Epidermal melanocyte (primary cell): ENCODE data around the gene FAM110A.
"Not testable (repeated sequence)": the region's sequence is repeated elsewhere in the genome, so short reads cannot be mapped to it uniquely, and the experiment has no call there.

Experiments
- DNase-seq: peaks from one replicate; pipeline ENCODE4 v3.0.0; 2011; ENCODE audit warnings: low spot score; ENCODE audit not compliant: insufficient read length

FAM110A gene

DNA sequence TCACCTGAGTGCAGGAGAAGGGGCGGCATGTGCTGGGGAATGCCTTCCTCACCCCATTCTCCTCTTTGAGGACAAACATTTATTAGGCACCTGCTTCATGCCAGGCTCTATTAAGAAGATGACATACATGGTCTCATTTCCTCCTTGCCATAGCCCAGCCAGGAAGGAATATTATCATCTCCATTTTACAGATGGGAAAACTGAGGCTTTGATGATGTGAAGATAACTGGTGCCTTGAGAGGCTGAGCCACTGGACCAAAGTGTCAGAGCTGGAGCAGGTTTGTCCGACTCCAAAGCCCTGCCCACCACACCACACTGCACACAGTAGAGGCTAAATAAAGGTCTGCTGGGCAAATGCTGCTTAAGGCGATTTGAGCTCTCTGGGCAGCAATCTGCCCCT lies 37.2 kb downstream of the FAM110A start:
- DNase-seq: no peak

DNA sequence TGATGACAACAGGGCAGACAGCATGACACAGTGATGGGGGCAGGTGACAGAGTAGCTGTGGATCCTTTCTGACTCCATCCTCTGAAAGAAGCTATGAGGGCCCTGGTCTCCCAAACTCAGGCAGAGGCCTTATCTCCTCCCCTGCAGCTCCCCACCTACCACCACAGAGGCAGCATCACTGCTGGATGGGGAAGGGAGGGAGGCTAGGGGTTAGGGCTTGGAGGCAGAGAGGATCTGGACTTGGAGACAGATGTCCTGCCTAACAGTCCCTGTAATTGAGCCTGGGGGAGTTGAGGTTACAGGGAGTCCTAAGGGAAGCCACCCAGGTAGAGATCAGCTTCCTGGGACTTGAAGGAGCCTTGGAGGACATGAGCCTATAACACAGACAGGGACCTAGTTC lies 37.9 kb downstream of the FAM110A start:
- no peak for DNase-seq

DNA sequence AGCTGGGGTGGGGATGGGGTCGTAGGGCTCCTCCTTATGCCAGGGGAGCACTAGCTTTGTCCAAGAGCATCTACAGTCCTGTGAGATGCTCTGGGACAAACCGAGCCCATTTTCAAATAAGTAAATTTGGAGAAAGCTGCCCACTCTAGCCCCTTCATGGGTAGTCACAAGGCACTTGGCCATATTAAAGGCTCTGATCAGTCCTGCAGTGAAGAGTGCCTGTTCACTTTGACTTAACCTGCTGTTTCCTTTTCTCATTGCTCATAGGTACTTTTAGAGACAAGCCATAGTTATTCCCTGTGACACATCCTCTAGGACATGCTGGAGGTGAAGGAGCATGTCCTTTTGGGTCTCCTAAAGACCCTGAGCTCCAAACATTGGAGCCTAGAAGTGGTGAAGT lies 38.4 kb downstream of the FAM110A start:
- no peak for DNase-seq

DNA sequence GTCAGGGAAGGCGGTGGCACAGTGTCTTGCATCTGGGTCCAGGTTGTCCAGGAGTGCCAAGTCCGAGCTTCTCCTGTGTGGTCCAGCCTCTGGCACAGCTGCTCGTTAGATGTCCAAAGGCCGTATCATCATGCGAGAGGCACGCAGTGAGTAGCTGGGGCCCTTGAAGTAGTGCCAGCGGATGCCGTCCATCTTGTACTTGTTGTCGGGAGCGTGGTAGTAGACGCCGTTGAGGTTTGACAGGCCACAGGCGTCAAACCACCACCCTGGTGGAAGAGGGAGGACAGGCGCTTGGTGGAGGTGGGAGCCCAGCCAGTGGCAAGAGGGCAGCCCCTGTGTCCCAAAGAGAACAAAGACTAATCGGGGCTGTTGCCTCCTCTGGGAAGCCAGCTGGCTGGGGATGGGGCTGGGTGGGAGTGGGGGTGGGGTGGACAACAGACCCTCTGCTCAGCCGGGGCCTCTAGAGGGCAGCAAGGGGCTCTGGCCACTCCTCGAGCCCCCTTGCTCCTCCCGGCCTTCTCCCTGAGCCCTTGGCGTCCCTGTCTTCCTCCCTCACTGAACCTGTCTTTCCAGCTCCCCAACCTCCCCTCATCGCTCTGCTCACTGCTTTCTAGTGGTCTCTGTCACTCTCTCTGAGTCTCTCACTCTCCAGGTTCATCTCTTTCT lies 39.5 kb downstream of the FAM110A start:
- DNase-seq: no peak

DNA sequence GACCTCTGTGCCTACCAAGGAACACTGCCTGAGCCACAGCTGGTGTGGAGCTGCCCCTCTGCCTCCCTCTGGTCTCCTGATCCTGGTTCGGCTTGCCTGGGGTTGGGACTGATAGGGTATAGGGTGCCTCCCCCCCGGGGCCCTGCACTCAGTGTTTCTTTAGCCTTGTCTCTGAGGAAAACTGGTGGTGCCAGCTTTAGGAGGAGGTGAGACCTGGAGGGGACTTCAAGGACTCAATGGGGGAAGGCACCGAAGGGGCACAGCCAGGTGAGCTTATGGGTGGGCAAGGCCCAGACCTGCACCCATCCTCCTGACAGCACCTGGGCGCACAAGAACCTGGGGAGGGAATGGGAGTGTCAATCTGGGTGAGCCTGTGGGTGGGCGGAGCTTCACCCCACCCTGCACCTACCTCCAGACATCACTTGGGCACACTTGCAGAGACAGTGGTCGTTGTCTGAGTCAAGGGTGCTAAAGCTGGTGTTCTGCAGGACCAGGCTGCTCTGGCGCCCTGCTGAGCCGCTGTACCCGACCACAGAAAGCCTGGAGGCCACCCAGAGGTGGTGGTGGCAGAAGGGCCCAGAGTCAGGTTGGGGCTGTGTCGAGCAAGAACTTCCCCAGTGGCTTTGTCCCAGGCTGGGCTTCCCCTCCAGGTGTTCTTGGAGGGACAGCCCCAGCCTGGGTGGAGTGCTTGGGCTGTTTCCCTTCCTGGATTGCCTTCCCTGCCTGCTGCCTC lies 40.5 kb downstream of the FAM110A start:
- no peak for DNase-seq

DNA sequence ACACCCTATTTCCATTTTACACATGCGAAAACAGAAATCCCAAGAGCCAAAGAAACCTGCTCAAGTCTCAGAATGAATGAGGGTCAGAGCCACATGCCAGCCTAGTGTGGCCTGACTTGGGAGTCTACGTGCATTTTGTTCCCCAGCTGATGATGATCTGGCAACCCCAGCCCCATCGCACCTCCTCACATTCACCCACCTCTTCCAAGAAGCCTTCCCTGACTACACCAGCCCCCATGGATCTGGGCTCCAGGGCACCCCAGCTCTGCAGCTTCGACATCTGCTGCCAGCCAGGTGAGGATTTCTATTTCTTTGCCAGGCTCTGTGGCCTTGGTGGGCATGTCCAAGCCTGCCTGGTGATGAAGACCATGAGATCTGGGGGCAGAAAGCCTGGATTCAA lies 41.6 kb downstream of the FAM110A start:
- DNase-seq: no peak

DNA sequence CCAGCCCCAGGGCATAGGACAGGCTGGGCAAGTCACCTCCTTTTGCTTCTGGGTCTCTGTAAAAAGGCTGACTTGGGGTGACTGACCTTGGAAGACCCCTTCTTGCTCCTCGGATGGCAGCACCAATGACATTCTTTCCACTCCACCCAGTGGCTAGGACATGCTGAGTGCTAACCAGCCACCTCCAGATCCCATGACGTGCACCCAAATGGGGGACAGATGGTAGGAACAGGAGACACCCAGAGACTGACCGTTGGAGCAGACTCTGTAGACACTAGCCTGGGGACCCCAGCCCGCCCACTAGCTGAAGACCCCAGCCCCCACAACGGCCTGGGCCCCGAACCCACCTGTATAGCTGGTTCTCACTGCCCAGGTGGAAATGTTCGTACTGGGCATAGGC lies 44.3 kb downstream of the FAM110A start:
- no peak for DNase-seq

DNA sequence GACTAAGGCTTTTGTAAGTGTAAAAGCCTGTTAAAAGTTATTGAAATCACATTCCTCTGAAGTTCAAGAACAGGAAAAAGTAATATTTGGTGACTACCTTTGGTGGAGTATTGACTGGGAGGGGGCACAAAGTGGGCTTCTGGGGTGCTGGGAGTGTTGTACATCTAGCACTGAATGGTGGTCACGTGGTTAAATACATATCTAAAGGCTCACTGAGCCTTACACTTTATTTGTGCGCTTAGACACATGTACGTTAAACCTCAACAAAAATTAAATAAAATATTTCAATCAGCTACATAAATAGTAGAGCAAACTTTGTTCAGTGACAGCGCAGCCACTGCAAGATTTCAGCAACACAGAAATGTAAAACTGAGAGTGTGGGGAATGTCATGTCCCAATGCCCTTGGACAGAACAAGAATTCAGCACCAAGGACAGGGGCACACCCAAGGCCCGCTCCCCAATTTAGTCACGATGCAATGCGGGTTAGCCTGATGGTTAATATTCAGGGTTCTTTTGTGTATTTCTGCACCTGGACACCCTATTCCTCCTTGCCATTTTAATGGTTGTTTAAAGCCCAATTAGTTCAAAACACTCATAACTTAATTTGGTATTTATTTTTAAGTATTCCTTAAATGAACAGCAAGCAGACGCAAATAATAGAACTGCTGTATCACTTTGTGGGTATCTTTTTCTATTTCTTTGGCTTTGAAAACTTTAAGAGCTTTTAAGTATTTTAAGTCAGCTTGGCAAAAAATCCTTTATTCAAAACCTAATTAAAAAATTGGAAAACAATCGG lies 45.2 kb downstream of the FAM110A start:
- DNase-seq: no peak

DNA sequence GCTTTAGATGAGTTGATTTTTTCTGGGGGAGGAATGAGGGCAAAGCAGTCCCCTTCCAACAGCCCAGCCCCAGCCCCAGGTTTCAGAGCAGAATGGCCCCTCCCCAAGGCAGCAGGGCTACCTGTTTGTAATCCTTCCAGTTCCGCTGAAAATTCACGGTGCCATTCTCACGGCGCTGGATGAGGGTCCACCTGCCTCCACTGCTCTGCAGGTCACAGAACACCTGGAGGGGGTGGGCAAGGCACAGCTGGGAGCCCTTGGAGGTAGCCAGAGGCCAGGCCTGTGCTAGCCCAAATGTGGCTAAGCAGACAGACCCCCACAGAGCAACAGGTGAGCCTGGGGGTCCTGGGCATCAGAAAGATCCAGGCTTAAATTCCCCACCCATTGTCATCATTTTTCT lies 46.1 kb downstream of the FAM110A start:
- DNase-seq: no peak

DNA sequence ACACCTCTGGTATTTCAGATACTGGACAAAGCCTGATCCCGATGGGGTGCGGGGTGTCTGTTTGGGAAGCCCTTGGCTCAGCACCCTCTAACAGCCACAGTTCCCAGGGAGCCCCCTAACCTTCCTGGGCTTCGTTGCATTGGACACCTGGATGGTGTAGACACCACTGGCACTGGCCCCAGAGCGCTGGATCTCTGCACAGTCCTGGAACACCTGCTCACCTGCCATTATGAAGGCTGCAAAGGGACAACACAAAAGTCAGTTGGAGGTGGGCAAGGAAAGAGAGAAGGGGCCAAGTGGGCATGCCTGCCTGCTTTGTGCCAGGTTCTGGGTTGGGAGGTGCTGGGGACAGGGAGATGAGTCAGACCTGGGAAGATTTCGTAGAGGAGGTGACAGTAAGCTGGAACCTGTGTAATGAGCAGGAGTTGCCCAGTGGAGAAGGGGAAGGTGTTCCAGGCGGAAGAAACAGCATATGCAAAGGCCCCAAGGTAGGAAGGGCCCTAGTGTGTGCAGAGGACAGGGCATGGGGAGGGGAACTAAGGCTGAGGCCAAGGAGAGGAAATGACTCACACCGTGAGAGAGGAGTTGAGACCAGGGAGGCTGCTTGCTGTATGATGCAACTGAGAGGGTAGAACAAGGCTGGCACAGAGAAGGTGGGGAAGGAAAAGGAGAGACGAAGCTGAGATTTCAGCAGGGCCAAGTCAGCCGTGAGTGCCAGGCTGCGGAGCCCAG lies 47.7 kb downstream of the FAM110A start:
- no peak for DNase-seq

DNA sequence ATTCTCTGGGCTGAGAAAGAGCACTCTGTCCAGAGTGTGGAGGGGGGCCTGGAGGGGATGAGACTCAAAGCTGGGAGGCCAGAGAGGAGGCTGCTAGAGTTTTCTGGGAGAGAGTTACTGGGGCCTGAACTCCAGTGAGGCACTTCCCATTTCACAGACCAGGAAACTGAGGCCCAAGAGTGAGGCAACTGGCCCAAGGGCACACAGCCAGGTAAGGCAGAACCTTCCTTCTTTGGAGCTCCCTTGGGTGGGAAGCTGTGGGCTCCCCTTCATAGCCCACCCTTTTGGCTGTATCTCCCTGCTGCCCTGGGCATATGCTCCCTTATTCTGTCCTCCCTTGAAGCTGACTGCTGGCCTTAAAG lies 48.2 kb downstream of the FAM110A start:
- DNase-seq: no peak

DNA sequence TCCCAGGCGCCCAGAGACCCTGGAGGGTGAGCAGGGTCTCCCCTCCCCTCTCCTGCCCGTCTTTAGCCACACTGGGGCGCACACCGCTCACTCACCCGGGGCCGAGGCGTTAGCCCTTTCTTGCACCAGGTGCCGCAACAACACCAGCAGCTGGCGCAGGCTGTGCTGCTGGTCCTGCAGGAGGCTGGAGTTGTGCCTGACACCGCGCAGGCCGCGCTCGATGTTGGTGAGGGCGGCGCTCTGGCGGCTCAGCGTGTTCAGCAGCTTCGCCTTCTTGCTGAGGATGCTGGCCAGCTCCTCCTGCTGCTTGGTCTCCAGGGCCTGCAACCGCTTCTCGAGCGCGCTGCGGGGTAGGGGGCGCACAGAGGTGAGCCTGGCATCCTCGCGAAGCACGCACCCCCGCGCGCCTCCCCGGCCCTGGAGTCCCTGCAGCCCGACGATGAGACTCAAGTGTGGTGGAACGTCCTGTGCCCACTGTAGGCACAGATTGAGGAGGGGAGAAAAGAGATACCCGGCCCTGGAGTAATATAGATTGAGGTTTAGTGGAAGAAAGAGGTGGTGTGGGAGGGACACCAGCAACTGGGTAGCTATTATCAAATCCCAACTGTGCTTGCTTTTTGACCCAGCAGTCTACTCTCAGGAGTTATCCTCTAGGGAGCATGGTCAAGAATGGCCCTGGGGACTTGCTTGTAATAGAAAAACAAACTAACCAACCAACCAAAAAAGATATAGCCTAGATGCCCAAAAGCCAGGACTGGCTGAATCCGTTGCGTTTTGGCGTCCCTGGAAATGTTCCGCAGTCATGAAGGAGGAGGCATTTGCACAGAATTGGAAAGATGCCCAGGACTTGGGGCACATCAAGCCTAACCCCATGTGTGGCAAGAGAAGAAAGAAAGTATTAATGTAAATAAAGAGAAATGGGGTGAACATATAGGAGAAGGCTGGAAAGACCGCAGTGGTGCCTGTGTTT lies 51.8 kb downstream of the FAM110A start:
- DNase-seq: no peak

DNA sequence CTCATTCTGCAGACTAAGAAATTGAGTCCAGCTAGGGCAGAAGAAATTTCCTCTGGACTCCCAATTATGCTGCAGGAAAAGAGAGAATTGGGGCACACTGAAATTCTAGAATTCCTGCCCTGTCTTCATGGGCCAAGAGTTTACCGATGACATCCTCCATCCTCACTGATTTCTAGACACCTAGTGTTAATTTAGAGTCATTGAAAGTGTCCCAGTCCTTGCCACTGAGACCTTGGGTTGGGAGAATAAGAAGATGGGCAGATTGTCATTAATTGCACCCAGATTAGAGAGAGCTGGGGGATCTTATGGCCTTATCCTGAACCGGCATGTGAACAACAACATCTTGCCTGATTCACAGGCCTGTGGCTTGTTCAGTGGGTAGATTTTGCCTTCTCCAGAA lies 53.6 kb downstream of the FAM110A start:
- DNase-seq: no peak

DNA sequence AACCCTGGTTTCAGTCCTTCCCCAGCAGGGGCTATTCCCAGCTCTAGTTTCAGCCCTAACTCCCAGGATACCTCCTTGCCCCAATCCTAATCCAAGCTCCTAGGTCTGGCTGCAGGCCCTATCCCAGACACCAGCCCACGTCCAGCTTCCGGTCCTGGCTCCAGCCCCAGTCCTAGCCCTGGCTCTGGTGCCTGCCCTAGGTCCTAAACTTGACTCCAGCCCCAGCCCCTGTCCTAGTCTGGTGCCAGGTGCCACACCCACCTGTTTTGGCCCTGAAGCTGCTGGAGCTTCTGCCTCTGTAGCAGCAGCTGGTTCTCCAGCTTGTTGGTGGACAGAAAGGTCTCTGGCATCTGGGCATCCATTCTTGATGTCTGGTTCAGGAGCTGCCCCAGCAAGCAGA lies 54.5 kb downstream of the FAM110A start:
- no peak for DNase-seq

DNA sequence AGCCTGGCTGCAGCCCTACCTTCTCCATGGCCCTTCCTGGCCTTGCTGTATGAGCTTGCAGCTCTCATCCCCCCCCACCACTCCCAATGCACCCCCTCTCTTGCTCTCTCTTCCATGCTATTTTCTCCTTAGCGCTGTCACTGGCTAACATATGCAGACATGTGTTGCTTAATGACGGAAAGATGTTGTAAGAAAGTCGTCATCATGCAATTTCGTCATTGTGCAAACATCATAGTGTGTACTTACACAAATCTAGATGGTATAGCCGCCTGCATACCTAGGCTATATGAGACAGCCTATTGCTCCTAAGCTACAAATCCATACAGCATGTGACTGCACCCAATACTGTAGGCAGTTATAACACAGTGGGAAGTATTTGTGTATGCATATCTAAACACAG lies 55.6 kb downstream of the FAM110A start:
- DNase-seq: no peak

DNA sequence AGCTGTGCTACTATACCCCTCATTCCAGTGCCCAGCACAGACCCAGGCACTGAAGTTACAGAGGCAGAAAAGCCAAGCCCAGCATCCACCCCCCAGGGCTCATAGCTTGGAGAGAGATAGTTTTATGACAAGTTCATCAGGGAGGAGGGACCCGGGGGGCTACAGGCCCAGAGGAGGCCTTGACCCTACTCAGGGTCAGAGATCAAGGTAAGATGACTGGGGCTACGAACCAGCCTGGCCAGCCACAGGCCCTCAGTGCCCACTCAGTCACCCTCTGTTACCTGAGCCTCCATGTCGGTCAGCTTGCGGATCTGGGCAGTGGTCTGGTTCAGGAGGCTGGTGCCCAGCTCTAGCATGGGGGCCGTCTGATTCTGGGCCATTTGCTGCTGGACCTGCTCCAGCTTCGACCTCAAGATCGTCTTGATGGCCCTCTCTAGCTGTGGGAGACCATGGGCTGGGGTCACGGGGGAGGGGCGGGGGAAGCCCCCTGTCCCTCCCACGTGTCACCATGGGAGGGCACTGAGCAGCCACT lies 56.5 kb downstream of the FAM110A start:
- no peak for DNase-seq

DNA sequence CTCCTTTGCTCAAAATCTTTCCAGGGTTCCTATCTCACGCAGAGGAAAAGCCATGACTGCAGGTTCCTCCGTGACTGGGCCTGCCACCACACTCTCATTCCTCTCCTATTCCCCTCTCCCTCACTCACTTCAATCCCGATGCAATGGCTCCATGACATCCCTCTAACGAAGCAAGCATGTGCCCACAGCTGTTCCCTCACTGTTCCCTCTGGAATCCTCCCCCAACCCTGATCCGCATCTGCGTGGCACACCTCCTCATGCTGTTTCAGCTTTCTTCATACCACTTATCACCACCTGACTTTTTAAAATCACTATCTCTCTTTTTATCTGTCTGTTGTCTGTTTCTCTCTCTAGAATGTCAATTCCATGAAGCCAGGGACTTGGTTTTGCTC lies 57.1 kb downstream of the FAM110A start:
- no peak for DNase-seq

DNA sequence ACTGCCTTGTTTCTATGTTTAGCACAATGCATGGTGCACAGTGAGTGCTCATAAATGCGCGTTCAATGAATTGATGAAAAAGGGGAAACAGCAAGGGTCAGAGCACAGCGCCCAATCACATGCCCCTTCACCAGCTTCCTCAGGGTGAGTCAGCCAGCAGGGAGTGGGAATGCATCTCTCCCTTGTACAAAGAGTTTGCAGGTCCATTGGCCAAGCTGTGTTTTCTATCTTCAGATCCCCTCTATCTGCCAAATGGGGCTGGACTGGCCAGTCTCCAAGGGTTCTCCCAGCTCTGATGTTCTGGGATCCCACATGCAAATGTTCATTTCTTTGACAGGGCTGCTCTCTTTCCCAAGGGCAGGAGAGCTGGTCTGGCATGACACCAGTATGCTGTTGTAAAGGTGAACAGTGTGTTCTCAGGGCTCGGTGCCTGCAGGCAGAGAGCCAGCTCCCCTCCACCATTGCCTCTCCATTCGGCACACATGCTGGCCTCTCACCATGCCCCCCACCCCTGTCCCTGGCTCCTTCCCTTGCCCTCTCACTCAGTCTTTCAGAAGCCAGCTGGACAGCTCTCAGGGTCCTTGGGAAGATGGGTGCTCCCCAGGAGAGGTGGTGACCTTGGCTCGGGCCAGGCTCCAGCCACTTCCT lies 57.7 kb downstream of the FAM110A start:
- DNase-seq: no peak

DNA sequence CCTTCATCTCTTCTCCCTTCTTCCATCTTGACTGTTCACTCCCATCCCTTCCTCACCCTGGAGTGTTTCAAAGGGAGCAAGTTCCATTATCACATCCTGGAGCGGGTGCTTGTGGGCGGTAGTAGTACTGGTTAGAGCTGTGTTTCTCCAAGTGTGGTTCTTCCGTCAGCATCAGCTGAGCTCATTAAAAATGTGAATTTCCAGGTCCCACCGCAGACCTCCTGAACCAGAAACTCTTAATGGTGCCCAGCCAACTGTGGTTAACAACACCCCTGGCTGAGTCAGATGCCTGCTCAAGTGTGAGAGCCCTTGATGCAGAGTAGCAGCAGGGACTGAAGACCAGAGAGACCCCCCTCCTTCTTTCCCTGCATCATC lies 58.2 kb downstream of the FAM110A start:
- no peak for DNase-seq

DNA sequence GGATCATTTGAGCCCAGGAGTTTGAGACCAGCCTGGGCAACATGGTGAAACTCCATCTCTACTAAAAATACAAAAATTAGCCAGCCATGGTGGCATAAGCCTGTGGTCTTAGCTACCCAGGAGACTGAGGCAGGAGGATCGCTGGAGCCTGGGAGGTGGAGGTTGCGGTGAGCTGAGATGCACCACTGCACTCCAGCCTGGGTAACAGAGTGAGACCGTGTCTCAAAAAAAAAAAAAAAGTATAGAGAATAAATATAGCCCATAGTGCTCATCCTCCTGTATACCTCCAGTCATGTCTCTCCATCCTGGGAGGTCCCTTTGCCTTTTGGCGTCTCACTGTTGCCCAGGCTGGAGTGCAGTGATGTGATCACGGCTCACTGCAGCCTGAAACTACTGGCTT lies 58.9 kb downstream of the FAM110A start:
- DNase-seq: not testable (repeated sequence)
